Hematopoietic multipotent progenitor cell treated with erythropoietin and hydrocortisone succinate and interleukin-3 and kit ligand, for 17 days (in vitro differentiated cells): Measurements from ENCODE around the gene ZNF597.
"Not testable (repeated sequence)": the region's sequence is repeated elsewhere in the genome, so short reads cannot be mapped to it uniquely, and the experiment has no call there.

ENCODE experiments used
- DNase-seq: peaks from one replicate; pipeline ENCODE4 v3.0.0-alpha.2; 2015; ENCODE audit warnings: low spot score

The ZNF597 gene

DNA sequence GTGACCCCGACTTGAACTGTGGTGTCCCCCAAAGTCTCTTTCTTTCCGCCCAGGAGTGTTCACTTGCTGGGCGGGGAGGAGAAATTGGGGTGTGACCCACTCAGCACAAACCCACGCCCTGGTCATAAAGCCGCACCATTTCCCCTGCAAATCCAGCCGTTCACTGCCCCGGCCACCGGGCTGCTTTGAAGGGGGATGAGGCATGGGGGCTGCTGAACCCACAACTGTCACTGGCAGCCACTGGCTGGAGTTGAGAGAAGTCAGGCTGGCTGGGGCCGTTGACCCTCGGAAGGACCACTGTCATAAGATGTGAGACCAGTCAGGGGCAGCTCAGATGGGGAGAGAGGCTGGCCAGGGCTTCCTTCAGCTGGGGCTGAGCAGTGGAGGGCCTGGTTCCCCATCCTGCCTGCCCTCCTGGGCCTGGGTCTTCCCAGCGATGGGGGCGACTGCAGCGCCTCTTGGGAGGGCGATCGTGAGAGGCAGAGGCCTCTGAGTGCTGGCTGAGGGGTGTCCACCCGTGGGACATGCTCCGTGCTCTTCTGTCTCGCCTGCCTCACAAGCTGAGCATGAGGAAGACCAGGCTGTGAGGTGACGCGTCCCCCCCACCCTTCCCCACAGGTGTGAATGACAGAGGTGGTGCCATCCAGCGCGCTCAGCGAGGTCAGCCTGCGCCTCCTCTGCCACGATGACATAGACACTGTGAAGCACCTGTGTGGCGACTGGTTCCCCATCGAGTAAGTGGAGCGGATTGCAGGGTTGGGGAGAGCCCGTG lies 32.5 kb upstream of the ZNF597 start:
- no peak for DNase-seq

DNA sequence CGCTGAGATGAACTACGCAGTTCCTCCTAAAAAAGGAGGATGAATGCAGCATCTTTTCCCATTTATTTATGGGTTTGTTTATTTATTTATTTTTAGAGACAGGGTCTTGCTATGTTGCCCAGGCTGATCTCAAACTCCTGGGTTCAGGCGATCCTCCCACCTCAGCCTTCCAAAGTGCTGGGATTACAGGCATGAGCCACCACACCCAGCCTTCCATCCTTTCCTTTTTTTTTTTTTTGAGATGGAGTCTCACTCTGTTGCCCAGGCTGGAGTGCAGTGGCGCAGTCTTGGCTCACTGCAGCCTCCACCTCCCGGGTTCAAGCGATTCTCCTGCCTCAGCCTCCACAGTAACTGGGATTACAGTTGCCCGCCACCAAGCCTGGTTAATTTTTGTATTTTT lies 31.6 kb upstream of the ZNF597 start:
- not testable (repeated sequence) for DNase-seq

DNA sequence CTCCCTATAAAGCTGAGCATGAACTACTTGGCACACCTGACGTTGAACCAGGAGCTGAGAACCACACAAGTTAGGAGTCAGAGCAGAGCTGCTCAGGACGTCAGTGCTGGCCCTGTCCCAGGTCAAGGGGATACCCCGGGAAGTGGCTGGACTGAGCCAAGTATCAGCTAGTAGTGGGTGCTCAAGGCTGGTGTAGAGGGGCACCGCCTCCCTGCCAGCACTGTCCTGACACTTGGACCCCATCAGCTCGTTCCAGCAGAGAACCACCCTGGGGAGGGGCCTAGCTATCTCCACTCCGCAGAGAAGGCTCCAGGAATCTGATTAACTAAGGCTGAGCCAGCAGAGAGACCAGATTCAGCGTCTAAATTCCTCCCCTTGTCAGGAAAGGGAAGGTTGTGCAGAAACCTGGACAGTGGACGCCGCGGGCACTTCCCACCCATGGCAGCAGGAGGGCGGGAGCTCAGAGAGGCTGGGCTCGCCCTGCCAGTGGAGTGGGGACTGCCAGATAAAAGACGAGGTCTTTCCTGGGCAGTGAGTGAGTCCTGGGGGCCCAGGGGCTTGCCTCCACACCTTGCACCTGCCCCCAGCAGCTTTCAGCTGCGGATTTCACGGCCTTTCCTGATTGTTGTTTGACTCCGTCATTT lies 31.0 kb upstream of the ZNF597 start:
- peak; percentile 61 for DNase-seq

DNA sequence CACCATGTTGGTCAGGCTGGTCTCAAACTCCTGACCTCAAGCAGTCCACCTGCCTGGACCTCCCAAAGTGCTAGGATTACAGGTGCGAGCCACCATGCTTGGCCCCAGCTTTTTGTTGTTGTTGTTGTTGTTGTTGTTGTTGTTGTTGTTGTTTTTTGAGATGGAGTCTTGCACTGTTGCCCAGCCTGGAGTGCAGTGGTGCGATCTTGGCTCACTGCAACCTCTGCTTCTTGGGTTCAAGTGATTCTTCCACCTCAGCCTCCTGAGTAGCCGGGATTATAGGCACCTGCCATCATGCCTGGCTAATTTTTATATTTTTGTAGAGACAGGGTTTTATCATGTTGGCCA lies 30.3 kb upstream of the ZNF597 start:
- not testable (repeated sequence) for DNase-seq

DNA sequence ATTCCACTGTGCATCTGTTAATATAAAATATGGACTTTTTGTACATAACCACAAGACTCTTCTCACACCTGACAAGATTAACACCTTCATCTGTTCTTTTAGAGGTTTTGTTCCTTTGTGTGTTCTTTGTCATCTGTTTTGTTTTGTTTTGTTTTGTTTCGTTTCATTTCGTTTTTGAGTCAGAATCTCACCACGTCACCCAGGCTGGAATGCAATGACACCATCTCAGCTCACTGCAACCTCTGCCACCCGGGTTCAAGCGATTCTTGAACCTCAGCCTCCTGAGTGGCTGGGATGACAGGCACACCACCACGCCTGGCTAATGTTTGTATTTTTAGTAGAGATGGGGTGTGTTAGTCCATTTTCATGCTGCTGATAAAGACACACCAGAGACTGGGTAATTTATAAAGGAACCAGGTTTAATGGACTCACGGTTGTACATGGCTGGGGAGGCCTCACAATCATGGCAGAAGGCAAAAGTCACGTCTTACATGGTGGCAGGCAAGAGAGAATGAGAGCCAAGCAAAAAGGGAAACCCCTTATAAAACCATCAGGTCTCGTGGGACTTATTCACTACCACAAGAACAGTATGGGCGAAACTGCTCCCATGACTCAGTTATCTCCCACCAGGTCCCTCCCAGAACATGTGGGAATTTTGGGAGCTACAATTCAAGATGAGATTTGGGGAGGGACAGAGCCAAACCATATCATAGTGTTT lies 29.7 kb upstream of the ZNF597 start:
- DNase-seq: no peak

DNA sequence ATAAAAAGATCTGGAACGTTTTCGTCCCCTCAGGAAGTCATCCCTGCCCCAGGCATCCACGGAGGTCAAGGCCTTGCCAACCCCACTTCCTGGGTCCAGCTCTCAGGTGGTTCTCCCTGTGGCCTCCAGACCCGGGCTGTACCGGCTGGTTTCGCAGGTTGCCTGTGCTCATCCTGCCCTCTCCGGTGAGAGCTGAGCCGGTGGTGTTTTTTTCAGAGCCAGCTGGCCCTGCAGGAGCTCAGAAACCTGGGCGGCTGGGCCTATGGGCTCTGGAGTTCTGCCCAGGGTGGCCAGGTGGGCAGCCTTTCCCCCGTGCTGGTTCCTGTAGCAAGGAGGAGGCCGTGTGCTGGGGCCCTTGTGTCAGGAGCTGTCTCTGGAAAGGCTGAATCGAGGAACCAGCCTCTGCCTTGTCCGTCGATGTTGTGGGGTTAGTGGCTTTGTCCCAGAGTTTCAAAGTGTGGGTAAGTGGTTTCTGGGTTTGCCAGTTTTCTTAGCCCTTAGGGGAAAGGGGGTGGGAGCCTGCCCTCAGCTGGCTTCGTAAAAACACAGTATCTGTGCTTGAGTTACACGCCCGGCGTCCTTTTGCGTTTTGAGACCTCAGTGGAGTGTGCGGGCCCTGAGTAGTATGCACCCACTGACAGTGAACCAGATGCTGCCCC lies 28.3 kb upstream of the ZNF597 start:
- DNase-seq: no peak

DNA sequence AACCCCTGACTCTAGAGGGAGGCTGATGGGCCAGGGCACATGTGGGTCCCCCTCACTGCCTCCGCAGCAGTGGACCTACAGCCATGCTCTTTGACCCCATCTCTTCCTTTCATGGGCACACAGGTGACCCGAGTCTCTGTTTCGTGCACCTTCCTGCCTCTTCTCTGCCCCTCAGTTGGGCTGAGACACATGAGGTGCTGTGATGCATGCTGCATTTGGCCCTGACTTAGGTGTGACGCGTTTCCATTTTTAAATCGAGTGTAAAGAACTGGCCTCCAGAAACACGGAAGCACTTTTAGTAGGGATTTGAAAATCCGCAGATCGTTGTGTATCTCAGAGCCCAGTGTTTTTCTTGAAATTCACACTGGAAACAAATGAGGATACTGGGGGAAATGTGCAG lies 27.4 kb upstream of the ZNF597 start:
- no peak for DNase-seq

DNA sequence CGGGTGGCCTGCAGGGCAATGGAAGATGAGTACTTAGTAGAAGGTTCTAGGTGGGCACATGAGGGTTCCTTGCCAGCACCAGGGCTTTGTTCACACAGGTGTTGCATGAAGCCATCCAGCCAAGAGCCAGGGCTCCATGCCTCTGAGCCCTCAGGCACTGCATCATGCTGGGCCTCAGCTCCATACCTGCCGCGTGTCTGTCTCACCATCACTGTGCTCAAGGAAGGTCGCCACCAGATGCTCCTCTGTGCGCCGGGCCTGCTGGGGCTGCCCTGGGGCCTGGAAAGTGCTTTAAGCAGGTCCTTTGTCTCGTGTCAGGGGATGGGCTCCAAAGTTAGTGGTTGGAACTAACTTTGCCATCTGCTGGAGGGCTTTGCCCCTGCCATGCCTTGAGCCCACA lies 26.4 kb upstream of the ZNF597 start:
- no peak for DNase-seq

DNA sequence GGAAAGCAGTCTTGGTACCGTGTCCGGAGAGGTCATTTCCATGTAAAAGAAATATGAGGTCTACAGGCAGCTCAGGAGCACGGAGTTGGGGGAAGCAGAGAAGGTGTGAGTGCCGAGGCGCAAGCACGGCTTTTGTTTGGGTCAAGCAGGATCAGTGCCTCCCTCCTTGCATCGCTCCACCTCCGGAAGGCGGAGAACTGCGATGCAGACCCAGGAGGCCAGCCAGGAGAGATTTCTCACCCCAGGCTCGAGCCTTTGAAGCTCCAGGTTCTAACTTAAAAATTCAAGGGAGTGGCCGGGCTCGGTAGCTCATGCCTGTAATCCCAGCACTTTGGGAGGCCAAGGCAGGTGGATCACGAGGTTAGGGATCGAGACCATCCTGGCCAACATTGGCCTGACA lies 25.2 kb upstream of the ZNF597 start:
- no peak for DNase-seq

DNA sequence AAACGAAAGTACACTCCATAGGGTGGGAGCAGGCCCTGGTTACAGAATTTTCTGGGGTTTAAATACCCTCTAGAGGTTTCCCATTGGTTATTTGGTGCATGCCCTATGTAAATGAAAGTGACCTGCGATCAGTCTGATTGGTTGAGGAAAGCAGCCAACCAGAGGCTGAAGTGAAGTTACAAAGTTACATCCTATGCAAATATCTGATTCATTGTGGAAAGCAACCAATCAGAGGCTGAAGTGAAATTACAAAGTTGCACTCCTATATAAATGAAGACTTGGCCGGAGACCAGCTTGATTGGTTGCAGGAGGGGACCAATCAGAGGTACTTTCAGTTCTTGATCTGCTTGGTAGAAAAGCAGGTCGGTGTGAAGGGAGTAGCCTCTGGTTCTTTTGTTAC lies 24.6 kb upstream of the ZNF597 start:
- DNase-seq: no peak

DNA sequence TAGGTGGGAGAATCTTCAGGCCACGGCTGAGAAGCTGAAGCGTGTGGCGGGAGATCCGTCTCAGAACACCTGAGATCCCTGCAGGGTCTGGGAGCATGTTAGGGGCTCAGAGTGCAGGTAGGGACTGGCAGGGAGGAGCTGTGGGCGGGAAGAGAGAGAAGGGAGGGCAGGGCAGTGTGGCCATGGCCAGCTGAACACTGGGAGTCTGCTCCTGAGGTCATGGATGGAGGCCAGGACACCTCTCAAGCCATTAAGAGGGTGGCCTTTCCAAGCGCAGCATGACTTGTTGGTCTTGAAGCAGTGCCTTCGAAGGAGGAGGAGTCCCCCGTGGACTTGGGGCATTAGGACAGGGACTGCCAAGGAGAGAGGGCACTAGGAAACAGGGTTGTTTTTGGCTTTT lies 23.9 kb upstream of the ZNF597 start:
- no peak for DNase-seq

DNA sequence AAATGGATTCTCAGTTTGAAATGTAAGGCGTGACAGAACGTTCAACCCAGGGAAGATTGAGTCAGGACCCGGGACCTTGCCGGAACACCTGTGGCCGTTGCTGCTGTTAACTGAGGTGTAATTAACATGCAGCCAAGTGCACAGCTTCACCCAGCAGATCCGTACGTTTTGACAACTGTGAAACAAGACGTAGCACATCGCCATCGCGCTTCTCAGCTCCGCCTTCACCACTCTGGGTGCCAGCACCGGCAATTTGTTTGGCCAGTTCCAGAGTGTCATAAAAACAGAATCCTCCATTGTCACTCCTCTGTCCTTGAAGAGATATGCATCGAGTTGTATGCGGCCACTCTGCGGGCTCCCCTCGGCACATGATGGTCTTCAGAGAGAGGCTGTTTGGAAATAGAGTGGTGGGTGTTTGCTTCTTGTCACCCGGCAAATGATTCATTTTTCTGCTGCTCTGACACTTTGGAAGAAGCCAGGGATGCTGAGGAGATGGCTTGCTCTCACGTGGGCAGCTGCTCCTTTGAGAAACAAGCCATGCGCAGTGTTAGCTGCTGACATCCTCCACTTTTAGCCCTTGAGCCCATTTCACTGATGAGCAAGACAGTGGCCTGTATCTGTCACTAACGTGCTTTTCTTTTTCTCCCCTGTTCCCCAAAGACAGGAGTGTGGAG lies 22.7 kb upstream of the ZNF597 start:
- no peak for DNase-seq

DNA sequence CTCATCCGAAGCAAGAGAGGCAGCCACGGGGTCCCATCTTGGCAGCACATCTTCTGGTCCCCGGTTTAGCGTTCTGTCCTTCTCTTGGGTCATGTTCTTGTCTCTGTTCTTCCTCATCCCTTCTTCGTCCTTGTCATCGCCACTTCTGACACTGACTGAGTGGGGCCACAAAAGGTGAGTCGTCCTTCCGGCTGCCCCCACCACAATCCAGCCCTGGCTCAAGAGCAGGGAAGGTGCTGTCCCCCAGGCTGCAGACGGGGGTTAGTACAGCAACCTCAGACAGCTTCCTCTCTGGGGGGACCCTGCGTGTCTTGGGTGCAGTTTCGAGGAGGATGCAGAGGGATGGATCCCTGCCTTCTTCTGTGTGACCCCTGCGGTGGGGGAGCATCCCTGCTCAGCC lies 22.0 kb upstream of the ZNF597 start:
- DNase-seq: no peak

DNA sequence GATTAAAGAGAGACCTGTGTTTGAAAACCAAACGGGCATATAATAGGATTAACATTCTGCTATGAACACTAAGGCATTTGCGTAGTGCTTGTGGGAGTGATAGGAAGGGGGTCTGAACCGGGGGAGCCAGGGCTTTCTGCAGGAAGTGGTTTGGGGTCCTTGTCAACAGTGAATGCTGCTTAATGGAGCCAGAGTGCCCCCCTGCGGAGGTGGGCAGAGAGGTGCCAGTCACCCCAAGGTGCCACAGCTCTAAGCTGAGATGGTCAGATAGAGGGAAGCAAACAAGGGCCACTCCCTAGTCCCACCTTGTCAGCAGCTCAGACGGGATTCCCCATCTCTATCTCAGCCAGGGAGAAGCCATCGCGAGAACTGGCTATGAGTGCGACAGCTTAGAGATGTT lies 17.8 kb upstream of the ZNF597 start:
- peak; percentile 67 for DNase-seq

DNA sequence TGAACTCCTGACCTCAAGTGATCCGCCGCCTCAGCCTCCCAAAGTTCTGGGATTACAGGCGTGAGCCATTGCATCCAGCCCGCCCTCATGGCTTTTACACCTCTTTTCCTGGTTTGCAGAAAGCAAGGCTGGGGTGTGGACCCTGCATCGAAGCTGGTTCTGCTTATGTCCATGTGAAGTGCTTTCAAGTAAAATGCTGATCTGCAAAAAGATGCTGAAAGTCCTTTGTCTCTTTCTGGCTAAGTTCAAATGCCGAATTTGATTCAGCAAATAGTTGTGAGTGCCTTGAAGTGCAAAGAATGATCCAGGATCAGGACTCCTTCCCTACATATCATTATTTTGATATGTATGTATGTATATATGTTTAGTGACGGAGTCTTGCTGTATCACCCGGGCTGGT lies 17.3 kb upstream of the ZNF597 start:
- no peak for DNase-seq

DNA sequence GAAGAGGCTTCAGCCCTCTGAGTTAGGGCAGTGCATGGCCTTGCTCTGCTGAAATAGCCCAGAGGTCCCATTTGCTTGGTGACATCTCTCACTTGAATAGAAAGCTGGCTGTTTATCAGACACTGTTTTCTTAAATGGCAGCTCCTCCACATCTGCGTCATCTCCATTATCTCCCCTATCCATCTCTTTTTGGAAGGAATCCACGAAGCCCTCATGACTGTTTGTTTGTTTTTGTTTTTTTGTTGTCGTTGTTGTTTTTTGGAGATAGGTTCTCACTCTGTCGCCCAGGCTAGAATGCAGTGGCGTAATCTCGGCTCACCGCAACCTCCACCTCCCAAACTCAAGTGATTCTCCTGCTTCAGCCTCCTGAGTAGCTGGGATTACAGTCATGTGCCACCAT lies 16.8 kb upstream of the ZNF597 start:
- peak; percentile 29 for DNase-seq

DNA sequence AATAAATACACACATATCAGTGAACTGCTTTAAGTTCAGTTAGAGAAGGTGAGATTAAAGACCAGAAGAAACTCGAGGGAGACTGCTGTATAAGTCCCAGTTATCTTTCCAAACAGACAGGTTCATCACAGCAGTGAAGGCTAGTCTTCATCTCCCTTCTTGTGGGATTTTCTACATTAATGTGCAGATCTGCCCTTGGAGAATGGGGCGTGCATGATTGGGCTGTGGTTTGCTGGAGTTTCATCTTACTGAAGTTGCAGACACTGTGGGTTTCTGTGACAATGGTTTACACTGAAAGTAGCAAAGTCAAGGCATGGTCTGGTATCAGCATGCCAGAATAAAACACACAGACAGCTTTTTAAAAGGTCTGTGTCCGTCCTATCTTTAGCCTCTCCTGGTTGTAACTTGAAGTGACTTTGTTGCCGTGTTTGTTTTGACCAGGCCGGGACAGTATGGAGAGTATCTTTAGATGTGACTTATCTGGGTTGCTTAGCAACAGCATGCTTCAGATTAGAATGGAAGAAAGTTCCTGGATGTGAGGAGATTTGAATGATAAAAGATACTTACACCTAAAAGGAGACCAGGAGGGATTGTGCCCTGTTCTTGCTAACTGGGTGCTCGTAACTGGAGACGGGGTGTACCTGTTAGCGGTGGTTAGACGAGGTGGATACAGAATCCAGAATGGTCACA lies 16.2 kb upstream of the ZNF597 start:
- peak; percentile 37 for DNase-seq

DNA sequence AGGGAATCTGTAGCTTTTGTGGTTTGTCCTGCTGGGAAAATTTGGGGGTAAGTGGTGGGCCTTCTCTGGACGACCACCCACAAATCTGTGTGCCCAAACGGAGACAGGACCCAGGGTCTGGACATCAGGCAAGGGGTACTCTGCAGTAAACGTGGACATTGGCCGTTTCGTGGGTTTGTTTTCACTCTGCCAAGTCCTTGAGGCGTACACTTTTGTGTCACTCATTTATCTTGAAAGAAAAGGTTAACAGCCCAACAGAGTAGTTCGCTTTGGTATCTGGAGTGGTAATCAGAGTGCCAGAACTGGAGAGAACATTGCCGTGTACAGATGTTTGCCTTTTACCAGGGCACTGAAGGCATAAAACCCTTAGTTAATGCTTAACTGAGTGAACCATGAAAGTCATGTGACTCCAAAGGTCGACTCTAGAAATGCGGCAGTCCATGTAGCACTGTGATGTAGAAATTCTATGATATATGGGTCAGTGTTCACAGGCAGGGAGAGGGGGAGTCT lies 15.6 kb upstream of the ZNF597 start:
- DNase-seq: peak; percentile 56

DNA sequence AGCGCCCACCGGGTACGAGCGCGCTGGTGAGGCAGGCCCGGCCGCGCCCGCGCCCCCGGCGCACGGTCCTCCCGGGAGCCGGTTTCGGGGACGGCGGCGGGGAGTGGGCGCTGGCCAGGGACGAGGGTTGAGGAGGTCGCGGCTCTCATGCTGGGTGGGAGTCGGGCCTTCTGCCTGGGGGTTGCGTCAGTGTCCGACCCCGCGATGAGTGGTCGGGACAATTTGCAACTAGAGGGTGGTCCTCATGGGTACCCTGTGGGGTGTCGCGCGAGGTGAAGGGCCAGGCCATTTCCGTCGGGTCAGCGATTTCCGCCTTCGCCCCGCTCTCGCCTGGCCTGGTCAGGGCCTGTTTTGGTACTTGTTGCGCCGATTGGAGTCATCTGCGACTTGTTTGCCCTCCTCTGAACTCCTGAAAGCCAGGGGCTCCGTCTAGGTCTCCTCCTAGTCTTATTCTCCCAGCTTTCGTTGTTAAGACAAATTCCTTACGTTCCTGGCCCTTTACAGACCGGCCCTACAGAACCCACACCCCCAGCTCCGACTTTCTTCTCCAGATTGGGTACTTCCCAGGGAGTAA lies 15.1 kb upstream of the ZNF597 start:
- peak; percentile 45 for DNase-seq

DNA sequence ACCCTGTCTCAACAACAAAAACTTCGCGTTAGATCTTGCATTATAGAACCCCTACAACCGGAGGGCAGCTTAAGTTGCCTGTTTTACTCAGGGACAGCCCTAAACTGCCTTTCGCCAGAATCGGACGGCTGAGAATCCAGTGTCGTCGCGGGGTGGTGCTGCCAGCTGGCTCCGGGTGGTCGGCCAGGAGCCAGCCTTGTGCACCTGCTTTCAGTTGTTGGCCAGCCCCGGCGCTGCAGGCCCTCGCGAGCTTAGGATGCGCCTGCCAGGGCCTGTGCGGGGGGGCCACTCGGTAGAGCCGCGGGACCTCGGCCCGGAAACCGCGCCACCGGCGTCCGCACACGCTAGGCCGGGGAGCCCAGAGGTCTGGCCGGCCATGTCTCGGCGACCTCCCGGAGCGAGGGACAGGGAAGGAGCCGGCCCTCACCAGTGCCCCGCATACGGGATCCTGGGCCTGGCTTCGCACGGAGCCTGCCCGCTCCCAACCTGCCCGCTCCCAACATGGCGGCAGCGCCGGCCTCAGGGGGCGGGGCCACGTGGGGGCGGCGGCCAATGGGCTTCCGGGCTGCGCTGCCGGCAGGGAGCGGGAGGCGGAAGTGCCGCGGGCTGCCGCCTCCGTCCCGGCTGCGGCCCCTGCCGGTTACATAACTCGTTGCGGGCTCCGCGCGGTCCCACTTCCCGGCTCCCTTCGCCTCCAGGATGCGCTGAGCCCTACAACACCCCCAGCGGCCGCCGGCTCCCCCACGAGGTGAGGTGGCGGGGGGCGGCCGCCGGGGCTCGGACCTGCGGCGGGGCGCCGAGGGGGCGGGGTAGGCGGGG lies 14.3 kb upstream of the ZNF597 start:
- DNase-seq: peak; percentile 93
